Body of pancreas (tissue), 4 donors: ENCODE results near the gene LRCH1.

Experiments
- CTCF ChIP-seq, 7 experiments: fragments of 450-650 bp in 4 of 7; fragments of 200-600 bp in 3 of 7; sonication (generic) in 3 of 7; IDR thresholded peaks; one replicate each; pipeline ENCODE4 v1.5.1; 2016 to 2019; ENCODE audit warnings: antibody characterized with exemption in 7 of 7
- POLR2A ChIP-seq, 3 donors: fragments of 450-650 bp; IDR thresholded peaks; one replicate each; pipeline ENCODE4 v1.6.1; 2016; ENCODE audit warnings: antibody characterized with exemption in 3 of 3, mild to moderate bottlenecking in 2 of 3

- TF ChIP-seq POLR2A (IDR thresholded peaks at IDR 0.05) (no peak), CTCF (IDR thresholded peaks at IDR 0.05) (no peak)
Observed at GRCh38 chr13:46606970-46607369, 54.0 kb downstream of the LRCH1 start.
